Mesothelial cell of epicardium (in vitro differentiated cells): Measurements from ENCODE around the gene PMPCB. TPM values are rescaled to one million over a fixed set of nuclear protein-coding genes. Genes with fewer than 3 reads are reported as not detected.

Experiments used
- DNase-seq, 2 experiments: peaks; one replicate each; pipeline ENCODE4 v3.0.0; 2021; ENCODE audit warnings: low spot score in 2 of 2; ENCODE audit not compliant: unreplicated experiment in 2 of 2
- H3K27ac Mint-ChIP-seq: 2 replicates; pipeline ENCODE4 v1.8.0; 2021; ENCODE audit warnings: mixed read lengths
- H3K27me3 Mint-ChIP-seq: 2 replicates; pipeline ENCODE4 v1.8.0; 2021; ENCODE audit warnings: low read depth, mixed read lengths
- H3K36me3 Mint-ChIP-seq: 2 replicates; pipeline ENCODE4 v1.8.0; 2021; ENCODE audit warnings: mixed read lengths
- H3K4me1 Mint-ChIP-seq: 2 replicates; pipeline ENCODE4 v1.8.0; 2021; ENCODE audit warnings: mixed read lengths
- H3K4me3 Mint-ChIP-seq: 2 replicates; pipeline ENCODE4 v1.8.0; 2021; ENCODE audit warnings: mild to moderate bottlenecking, moderate library complexity, mixed read lengths
- H3K9me3 Mint-ChIP-seq: 2 replicates; pipeline ENCODE4 v1.8.0; 2021; ENCODE audit warnings: mixed read lengths
- CTCF ChIP-seq: fragments of 200-600 bp; sonication (generic); IDR thresholded peaks from one replicate; pipeline ENCODE4 v1.5.0; 2021; ENCODE audit warnings: antibody characterized with exemption; ENCODE audit not compliant: unreplicated experiment
- total RNA-seq: library from RNA; stranded (reverse); gene quantifications from 3 replicates; pipeline ENCODE4 v1.2.1, GENCODE V29; 2021

Gene PMPCB
- total RNA-seq, 1 donor from 2014 or later, result 68.6 TPM

- DNase-seq, result no peak
- no peak overlapping the region for H3K27ac Mint-ChIP-seq
- H3K4me1 Mint-ChIP-seq, result no peaks in the 10 kb centered on the region
- H3K9me3 Mint-ChIP-seq, result peaks cover 6% of the 10 kb centered on the region
- H3K27me3 Mint-ChIP-seq, result no peaks in the 10 kb centered on the region
- H3K36me3 Mint-ChIP-seq, result peaks cover 42% of the 10 kb centered on the region
- TF ChIP-seq CTCF, result no peak
- H3K4me3 Mint-ChIP-seq, result no peak overlapping the region
These were observed 39.5 kb downstream of the PMPCB start for GRCh38 chr7:103336761-103337160.

GRCh38 chr7:103338864-103339263, 41.6 kb downstream of the PMPCB start:
- Mint-ChIP-seq H3K27me3 (no peaks in the 10 kb centered on the region), H3K36me3 (peaks cover 33% of the 10 kb centered on the region), H3K4me1 (peaks cover 3% of the 10 kb centered on the region), H3K9me3 (no peaks in the 10 kb centered on the region), H3K27ac (no peak overlapping the region), H3K4me3 (no peak overlapping the region)
- DNase-seq, result no peak
- TF ChIP-seq CTCF, result no peak

GRCh38 chr7:103341466-103341865, 44.2 kb downstream of the PMPCB start:
- no peaks in the 10 kb centered on the region for H3K27me3 Mint-ChIP-seq
- no peaks in the 10 kb centered on the region for H3K9me3 Mint-ChIP-seq
- no peak for DNase-seq
- H3K4me1 Mint-ChIP-seq, result peaks cover 8% of the 10 kb centered on the region
- no peak overlapping the region for H3K27ac Mint-ChIP-seq
- no peak overlapping the region for H3K4me3 Mint-ChIP-seq
- TF ChIP-seq CTCF, result no peak
- peaks cover 30% of the 10 kb centered on the region for H3K36me3 Mint-ChIP-seq

GRCh38 chr7:103343332-103343731, 46.1 kb downstream of the PMPCB start:
- no peaks in the 10 kb centered on the region for H3K9me3 Mint-ChIP-seq
- no peak for DNase-seq
- peak overlapping the region; percentile 96 for H3K4me3 Mint-ChIP-seq
- TF ChIP-seq CTCF, result no peak
- H3K27me3 Mint-ChIP-seq, result no peaks in the 10 kb centered on the region
- peaks cover 12% of the 10 kb centered on the region for H3K4me1 Mint-ChIP-seq
- H3K27ac Mint-ChIP-seq, result peak overlapping the region; percentile 98
- peaks cover 20% of the 10 kb centered on the region for H3K36me3 Mint-ChIP-seq

- H3K27me3 Mint-ChIP-seq, result no peaks in the 10 kb centered on the region
- peak overlapping the region; percentile 96 for H3K4me3 Mint-ChIP-seq
- peaks cover 16% of the 10 kb centered on the region for H3K4me1 Mint-ChIP-seq
- H3K36me3 Mint-ChIP-seq, result peaks cover 20% of the 10 kb centered on the region
- TF ChIP-seq CTCF, result no peak
- H3K9me3 Mint-ChIP-seq, result no peaks in the 10 kb centered on the region
- peak overlapping the region; percentile 98 for H3K27ac Mint-ChIP-seq
- DNase-seq, result peak in 1 of 2 experiments; percentile 45
These were observed 46.7 kb downstream of the PMPCB start for GRCh38 chr7:103343758-103344452.
